ENCODE measurements around the gene LIN7A. TPM values are rescaled to one million over a fixed set of nuclear protein-coding genes. Genes with fewer than 3 reads are reported as not detected.

Gene LIN7A
- total RNA-seq, 4 donors from 2014 or later: 5.0 to 28.2 (median 20.7) TPM

DNA sequence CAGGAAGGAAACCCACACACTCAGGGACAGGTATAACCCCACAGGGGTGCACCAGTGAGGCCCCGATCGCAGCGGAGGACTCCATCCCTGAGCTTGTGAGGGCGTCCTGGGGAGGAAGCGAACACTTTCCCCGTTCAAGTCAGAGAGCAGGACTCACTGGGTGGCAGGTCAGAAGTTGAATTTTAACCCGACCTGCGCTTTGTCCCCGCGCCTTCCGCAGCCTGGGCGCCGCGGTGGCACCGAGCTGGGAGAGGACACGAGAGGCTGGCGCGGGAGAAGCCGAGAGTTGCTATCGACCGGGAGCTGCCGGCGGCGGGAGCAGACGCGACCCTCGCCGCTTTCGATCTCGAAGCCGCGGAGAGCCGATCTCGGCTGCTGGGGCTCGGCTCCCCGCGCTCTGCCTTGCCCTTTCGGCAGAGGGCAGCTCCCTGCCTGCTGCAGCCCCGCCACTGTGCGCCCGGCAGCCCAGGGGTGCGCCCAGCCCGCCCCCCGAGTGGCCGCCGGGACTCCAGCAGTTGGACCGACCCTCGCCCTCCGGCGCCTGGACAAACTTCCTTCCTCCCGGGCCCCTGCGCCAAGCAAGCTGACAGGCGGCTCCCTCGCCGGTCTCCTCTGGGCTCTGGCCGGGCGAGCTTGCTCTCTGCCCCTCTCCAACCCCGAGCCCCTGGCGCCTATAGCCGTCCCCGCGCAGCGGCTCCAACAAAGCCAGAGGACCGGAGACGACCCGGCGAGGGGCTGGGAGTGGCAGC, 918 bp downstream of the LIN7A start:
- Histone ChIP-seq H3K27me3 (no peaks in the 10 kb centered on the region), H3K36me3 (no peaks in the 10 kb centered on the region), H3K4me3 (peak overlapping the region; percentile 38 to 93 (median 68)), H3K9me3 (no peaks in the 10 kb centered on the region), H3K27ac (peak overlapping the region; percentile 53 to 88 (median 76)), H3K4me1 (no peaks in the 10 kb centered on the region)
- peak; percentile 59 to 64 for TF ChIP-seq POLR2A (IDR thresholded peaks at IDR 0.05)
- no peak for TF ChIP-seq CTCF (IDR thresholded peaks at IDR 0.05)
- peak in 2 of 3 donors; percentile 63 to 79 for DNase-seq

- Histone ChIP-seq H3K36me3 (no peaks in the 10 kb centered on the region), H3K27me3 (no peaks in the 10 kb centered on the region), H3K4me3 (peak overlapping the region; percentile 38 to 93 (median 68)), H3K4me1 (no peaks in the 10 kb centered on the region), H3K9me3 (no peaks in the 10 kb centered on the region), H3K27ac (peak overlapping the region; percentile 53 to 88 (median 76))
- no peak for DNase-seq
- TF ChIP-seq POLR2A (IDR thresholded peaks at IDR 0.05): no peak
- no peak for TF ChIP-seq CTCF (IDR thresholded peaks at IDR 0.05)
Measured at GRCh38 chr12:80936353-80936641, 1.4 kb downstream of the LIN7A start.

- Histone ChIP-seq H3K36me3 (no peaks in the 10 kb centered on the region), H3K9me3 (no peaks in the 10 kb centered on the region), H3K27me3 (no peaks in the 10 kb centered on the region), H3K27ac (no peak overlapping the region), H3K4me3 (no peak overlapping the region), H3K4me1 (no peaks in the 10 kb centered on the region)
- TF ChIP-seq CTCF (IDR thresholded peaks at IDR 0.05): no peak
- TF ChIP-seq POLR2A (IDR thresholded peaks at IDR 0.05): no peak
- DNase-seq: no peak
Measured at GRCh38 chr12:80935111-80935510, 2.6 kb downstream of the LIN7A start.

DNA sequence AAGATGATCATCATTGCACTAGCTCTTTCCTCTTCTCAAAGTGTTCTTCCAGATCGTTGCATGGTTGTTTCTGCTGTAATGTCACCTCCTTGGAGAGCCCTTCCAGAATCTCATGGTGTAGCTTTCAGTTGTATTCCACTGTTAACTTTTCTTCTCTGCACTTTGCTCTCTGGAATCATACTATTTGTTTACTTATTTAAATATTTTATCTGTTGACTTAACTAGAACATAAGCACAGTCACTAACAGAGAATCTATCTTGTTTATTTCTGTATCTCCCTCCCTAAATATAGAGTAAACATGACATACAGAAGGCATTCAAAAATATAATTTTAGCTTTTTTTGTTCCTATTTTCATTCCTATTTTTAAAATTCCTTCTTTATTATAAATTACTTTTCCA, 11.8 kb downstream of the LIN7A start:
- TF ChIP-seq CTCF (IDR thresholded peaks at IDR 0.05) (no peak), POLR2A (IDR thresholded peaks at IDR 0.05) (no peak)
- Histone ChIP-seq H3K36me3 (no peaks in the 10 kb centered on the region), H3K4me1 (no peaks in the 10 kb centered on the region)

GRCh38 chr12:80925237-80925636, 12.5 kb downstream of the LIN7A start:
- H3K27ac ChIP-seq: no peak overlapping the region
- no peaks in the 10 kb centered on the region for H3K27me3 ChIP-seq
- H3K36me3 ChIP-seq: no peaks in the 10 kb centered on the region
- no peaks in the 10 kb centered on the region for H3K4me1 ChIP-seq
- no peaks in the 10 kb centered on the region for H3K9me3 ChIP-seq
- no peak for DNase-seq
- no peak overlapping the region for H3K4me3 ChIP-seq
- TF ChIP-seq CTCF (IDR thresholded peaks at IDR 0.05): no peak

More for the DNA sequence above, 11.8 kb downstream of the LIN7A start:
- Histone ChIP-seq H3K4me3 (no peak overlapping the region), H3K27me3 (no peaks in the 10 kb centered on the region), H3K9me3 (no peaks in the 10 kb centered on the region), H3K27ac (no peak overlapping the region)
- DNase-seq: no peak

DNA sequence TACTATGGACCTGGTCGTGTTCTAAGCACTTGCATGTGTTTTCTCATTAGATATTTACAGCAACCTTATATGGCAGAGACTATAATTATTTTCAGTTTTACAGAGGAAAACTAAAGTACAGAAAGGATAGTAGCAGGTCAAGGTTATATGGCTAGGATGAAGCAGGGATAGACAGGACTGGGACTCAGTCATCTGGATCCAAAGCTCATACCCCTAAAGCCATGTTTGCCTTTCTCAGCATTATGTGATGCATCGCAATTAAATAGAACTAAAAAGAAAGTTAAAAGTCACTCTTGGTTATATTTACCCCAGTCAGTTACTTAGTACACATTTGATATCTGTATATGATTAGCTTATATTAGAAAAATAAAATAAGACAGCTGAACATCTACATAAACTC, 13.3 kb downstream of the LIN7A start:
- Histone ChIP-seq H3K4me3 (no peak overlapping the region), H3K36me3 (no peaks in the 10 kb centered on the region), H3K27ac (no peak overlapping the region), H3K27me3 (no peaks in the 10 kb centered on the region), H3K9me3 (no peaks in the 10 kb centered on the region), H3K4me1 (no peaks in the 10 kb centered on the region)
- no peak for TF ChIP-seq CTCF (IDR thresholded peaks at IDR 0.05)
- TF ChIP-seq POLR2A (IDR thresholded peaks at IDR 0.05): no peak
- DNase-seq: no peak
